Nasal cavity respiratory epithelium epithelial cell of viscerocranial mucosa (primary cell): ENCODE measurements around the gene OR5C1. TPM values are rescaled to one million over a fixed set of nuclear protein-coding genes. Genes with fewer than 3 reads are reported as not detected.

Experiments
- total RNA-seq: library from RNA; depleted of rRNA; stranded (reverse); fragments of >200 nt; gene quantifications from 2 replicates; pipeline ENCODE4 v1.2.3, GENCODE V29; 2014

OR5C1 gene
- total RNA-seq: not detected in 2 replicates

DNA sequence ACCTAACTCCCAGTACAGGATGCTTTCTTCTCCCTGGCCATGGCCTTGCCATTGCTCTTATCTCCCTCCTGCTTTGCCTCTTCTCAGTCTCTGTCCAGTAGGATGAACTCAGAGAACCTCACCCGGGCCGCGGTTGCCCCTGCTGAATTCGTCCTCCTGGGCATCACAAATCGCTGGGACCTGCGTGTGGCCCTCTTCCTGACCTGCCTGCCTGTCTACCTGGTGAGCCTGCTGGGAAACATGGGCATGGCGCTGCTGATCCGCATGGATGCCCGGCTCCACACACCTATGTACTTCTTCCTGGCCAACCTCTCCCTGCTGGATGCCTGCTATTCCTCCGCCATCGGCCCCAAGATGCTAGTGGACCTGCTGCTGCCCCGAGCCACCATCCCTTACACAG lies at the start of gene OR5C1:
Gene OR5C1 (plus strand): TSS at position 103 of the 400 bp plus-strand sequence. CDS start 0 bp downstream, at position 103.

DNA sequence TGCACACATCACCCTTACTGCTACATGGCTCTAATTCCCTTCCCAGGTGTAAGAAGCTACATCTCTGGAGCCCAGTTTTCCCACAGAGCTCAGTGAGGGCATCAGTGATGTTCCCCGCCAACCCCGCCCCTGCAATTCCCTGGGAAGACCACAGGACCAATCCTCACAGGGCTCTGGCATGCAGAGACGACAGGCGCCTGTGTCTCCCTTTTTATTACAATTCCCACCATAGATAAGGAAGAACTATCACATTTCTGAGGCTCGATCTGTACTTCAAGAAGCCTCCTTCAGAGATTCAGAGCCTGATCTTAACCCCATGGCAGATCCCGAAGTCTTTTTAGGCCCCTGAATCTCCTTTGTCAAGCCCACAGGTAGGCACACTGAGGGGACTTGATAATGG lies 46.7 kb upstream of the OR5C1 start, which contains the start of gene OR1L6:
Gene OR1L6 (plus strand): TSS at position 301 of the 400 bp plus-strand sequence. CDS start 7,545 bp downstream, outside the sequence.

DNA sequence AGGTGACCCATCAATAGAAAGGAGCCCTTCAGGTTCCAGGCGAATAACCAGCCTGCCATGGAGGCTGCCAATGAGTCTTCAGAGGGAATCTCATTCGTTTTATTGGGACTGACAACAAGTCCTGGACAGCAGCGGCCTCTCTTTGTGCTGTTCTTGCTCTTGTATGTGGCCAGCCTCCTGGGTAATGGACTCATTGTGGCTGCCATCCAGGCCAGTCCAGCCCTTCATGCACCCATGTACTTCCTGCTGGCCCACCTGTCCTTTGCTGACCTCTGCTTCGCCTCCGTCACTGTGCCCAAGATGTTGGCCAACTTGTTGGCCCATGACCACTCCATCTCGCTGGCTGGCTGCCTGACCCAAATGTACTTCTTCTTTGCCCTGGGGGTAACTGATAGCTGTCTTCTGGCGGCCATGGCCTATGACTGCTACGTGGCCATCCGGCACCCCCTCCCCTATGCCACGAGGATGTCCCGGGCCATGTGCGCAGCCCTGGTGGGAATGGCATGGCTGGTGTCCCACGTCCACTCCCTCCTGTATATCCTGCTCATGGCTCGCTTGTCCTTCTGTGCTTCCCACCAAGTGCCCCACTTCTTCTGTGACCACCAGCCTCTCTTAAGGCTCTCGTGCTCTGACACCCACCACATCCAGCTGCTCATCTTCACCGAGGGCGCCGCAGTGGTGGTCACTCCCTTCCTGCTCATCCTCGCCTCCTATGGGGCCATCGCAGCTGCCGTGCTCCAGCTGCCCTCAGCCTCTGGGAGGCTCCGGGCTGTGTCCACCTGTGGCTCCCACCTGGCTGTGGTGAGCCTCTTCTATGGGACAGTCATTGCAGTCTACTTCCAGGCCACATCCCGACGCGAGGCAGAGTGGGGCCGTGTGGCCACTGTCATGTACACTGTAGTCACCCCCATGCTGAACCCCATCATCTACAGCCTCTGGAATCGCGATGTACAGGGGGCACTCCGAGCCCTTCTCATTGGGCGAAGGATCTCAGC lies 11.6 kb downstream of the OR5C1 start, which contains the start of gene OR1K1:
Gene OR1K1 (plus strand): TSS at position 58 of the 995 bp plus-strand sequence. CDS start 0 bp downstream, at position 58.

Other genes with a start within 250 kb of the OR5C1 start
- gene OR1N2, start 235.8 kb upstream of the OR5C1 start, total RNA-seq: not detected in 2 replicates
- not detected in 2 replicates for gene OR1L8, start 205.5 kb upstream of the OR5C1 start, total RNA-seq
- gene OR1Q1, start 174.2 kb upstream of the OR5C1 start, total RNA-seq: not detected in 2 replicates
- not detected in 2 replicates for gene OR1B1, start 131.3 kb upstream of the OR5C1 start, total RNA-seq
- not detected in 2 replicates for gene OR1L1, start 127.2 kb upstream of the OR5C1 start, total RNA-seq
- not detected in 2 replicates for gene OR1L3, start 113.8 kb upstream of the OR5C1 start, total RNA-seq
- not detected in 2 replicates for gene OR1L4, start 64.9 kb upstream of the OR5C1 start, total RNA-seq
- not detected in 2 replicates for gene OR1L6, start 46.6 kb upstream of the OR5C1 start, total RNA-seq
- gene OR1K1, start 11.2 kb downstream of the OR5C1 start, total RNA-seq: not detected in 2 replicates
- gene PDCL, start 39.7 kb downstream of the OR5C1 start, total RNA-seq: 24.9 and 33.2 TPM in 2 replicates
- gene RC3H2, start 116.4 kb downstream of the OR5C1 start, total RNA-seq: 57.8 and 81.7 TPM in 2 replicates
- 16.1 and 21.9 TPM in 2 replicates for gene ZBTB6, start 124.4 kb downstream of the OR5C1 start, total RNA-seq
- 2.4 and 5.1 TPM in 2 replicates for gene ZBTB26, start 142.6 kb downstream of the OR5C1 start, total RNA-seq
- gene RABGAP1, start 152.1 kb downstream of the OR5C1 start, total RNA-seq: 51.3 and 71.9 TPM in 2 replicates
- gene GPR21, start 244.7 kb downstream of the OR5C1 start, total RNA-seq: 0.34 and 1.4 TPM in 2 replicates